ENCODE data around the gene CD55. TPM values are rescaled to one million over a fixed set of nuclear protein-coding genes. Genes with fewer than 3 reads are reported as not detected.

Gene CD55
- total and polyA plus RNA-seq, 2 of the 13 experiments (the other 11 are each of a cell fraction or from before 2014, with no cell fraction given) = 6.0 to 56.0 TPM

- Histone ChIP-seq H3K4me2 (ENCODE audit: low read depth, low read length) (no peak overlapping the region), H3K36me3 (replicated peaks in 1 of 2; ENCODE audit: control insufficient read depth in 1 of 2, insufficient read depth in 2 of 2, low read length in 2 of 2) (no peaks in the 10 kb centered on the region), H3K79me2 (ENCODE audit: insufficient read depth, low read length) (no peaks in the 10 kb centered on the region), H2AFZ (ENCODE audit: low read length) (no peak overlapping the region), H3K27ac (ENCODE audit: extremely low read length, insufficient read depth, low read length) (no peak overlapping the region), H3K4me1 (ENCODE audit: insufficient read depth, low read length) (no peaks in the 10 kb centered on the region), H3K27me3 (ENCODE audit: control insufficient read depth in 1 of 2, insufficient read depth in 2 of 2, low read length in 2 of 2) (no peaks in the 10 kb centered on the region), H3K4me3 (replicated peaks in 1 of 3; ENCODE audit: insufficient read depth in 1 of 3, low read depth in 2 of 3, low read length in 3 of 3) (no peak overlapping the region), H4K20me1 (ENCODE audit: insufficient read depth, low read length) (no peaks in the 10 kb centered on the region), H3K9me3 (ENCODE audit: low read length) (peaks cover 8% of the 10 kb centered on the region; the same call in 1 of the 2 replicates), H3K9ac (ENCODE audit: insufficient read depth, low read depth, low read length) (no peak overlapping the region)
- ChIA-PET POLR2A (interaction anchor here (1.3 kb wide), 1 partner anchor 33 kb away, joined by 4 read pairs; the partner anchor contains the start of gene CD55), CTCF (ENCODE audit: low intra/inter-chr PET ratio, low total read pairs) (no interaction called here)
- no peak for TF ChIP-seq NFYB (CRISPR knock-in tag; IDR thresholded peaks at IDR 0.05)
- no peak for TF ChIP-seq CSRNP1 (CRISPR knock-in tag; IDR thresholded peaks at IDR 0.05)
- no peak for TF ChIP-seq NR2C2 (CRISPR knock-in tag; IDR thresholded peaks at IDR 0.05; ENCODE audit: borderline replicate concordance)
- no peak for TF ChIP-seq RARG (CRISPR knock-in tag; IDR thresholded peaks at IDR 0.05; ENCODE audit: low read depth)
- no peak for TF ChIP-seq JUND (CRISPR knock-in tag; IDR thresholded peaks at IDR 0.05)
- no peak for TF ChIP-seq JDP2 (CRISPR knock-in tag; IDR thresholded peaks at IDR 0.05; ENCODE audit: borderline replicate concordance)
- TF ChIP-seq ZBTB44 (CRISPR knock-in tag; IDR thresholded peaks at IDR 0.05) = no peak
- TF ChIP-seq TFE3 (CRISPR knock-in tag; IDR thresholded peaks at IDR 0.05) = no peak
- TF ChIP-seq RBM22 (optimal IDR thresholded peaks at IDR 0.05; ENCODE audit: low read length) = no peak
- no peak for TF ChIP-seq ZNF75D (CRISPR knock-in tag; IDR thresholded peaks at IDR 0.05; ENCODE audit: borderline replicate concordance)
- TF ChIP-seq XBP1 (CRISPR knock-in tag; IDR thresholded peaks at IDR 0.05) = no peak
- TF ChIP-seq TARDBP (CRISPR knock-in tag; IDR thresholded peaks at IDR 0.05) = no peak
- no peak for TF ChIP-seq HIVEP1 (CRISPR knock-in tag; IDR thresholded peaks at IDR 0.05)
- no peak for TF ChIP-seq TBX2 (CRISPR knock-in tag; IDR thresholded peaks at IDR 0.05; ENCODE audit: borderline replicate concordance)
- TF ChIP-seq SALL1 (CRISPR knock-in tag; IDR thresholded peaks at IDR 0.05) = no peak
- no peak for TF ChIP-seq MZF1 (CRISPR knock-in tag; IDR thresholded peaks at IDR 0.05; ENCODE audit: borderline replicate concordance)
- no peak for TF ChIP-seq BATF2 (CRISPR knock-in tag; IDR thresholded peaks at IDR 0.05)
- no peak for TF ChIP-seq ZNF235 (CRISPR knock-in tag; IDR thresholded peaks at IDR 0.05; ENCODE audit: borderline replicate concordance)
- no peak for TF ChIP-seq DPF2 (CRISPR knock-in tag; IDR thresholded peaks at IDR 0.05; ENCODE audit: borderline replicate concordance, low read depth)
- no peak for TF ChIP-seq STAT5B (CRISPR knock-in tag; IDR thresholded peaks at IDR 0.05)
- intact Hi-C loops (cut with micrococcal nuclease; ENCODE audit: unreplicated experiment) (no loop called here), in situ Hi-C loops (cut with HindIII; ENCODE audit: extremely low pct_ligation_motif_present, low pct_unique_long_range_greater_than_20kb) (no loop called here)
- no peak for ATAC-seq
- no peak for FAIRE-seq
- no peak for DNase-seq (ENCODE audit: low spot score)
- no TSS peak for BruUV-seq (replicated peaks)
- WGBS (ENCODE audit: low lambda C conversion rate) = 43% methylated on average over 4 of the region's 4 CpGs
Measured at GRCh38 chr1:207288315-207288714, 33.2 kb upstream of the CD55 start.
